ENCODE measurements around the gene NEAT1. TPM values are rescaled to one million over a fixed set of nuclear protein-coding genes. Genes with fewer than 3 reads are reported as not detected.

The NEAT1 gene
- total and polyA plus RNA-seq, 2 of the 8 experiments (the other 6 are each of a cell fraction or from before 2014, with no cell fraction given), result 2.4 to 10.7 TPM

DNA sequence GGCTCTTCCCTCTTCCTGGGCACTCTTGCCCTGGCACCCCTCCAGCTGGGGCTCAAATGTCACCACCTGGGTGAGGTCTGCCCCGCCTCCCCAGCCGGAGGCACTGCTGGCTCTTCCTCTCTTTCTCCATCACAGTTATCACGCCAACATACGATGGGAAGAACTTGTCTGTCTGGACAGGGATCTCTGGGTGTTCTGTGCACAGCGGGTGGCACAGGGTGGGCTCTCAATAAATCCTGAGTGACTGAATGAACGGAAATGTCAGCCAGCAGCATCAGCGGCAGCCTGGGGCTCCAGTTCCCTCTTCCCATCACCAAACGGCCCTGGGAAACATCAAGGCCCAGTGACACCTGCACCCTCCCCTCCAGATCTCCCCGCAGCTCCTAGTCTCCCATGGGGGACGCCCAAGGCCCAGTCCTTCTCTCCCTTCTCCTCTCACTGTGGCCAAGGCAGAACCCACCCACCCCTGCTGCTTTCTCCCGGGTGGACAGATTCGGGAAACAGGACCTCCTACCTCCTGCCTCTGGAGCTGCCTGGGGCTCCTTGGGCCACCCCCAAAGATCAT, 39.7 kb upstream of the NEAT1 start (continued):
- TF ChIP-seq CHD1 (IDR thresholded peaks at IDR 0.05; ENCODE audit: low read depth, low read length), result no peak
- TF ChIP-seq ASH2L (IDR thresholded peaks at IDR 0.05; ENCODE audit: low read length), result no peak
- no peak for TF ChIP-seq CHD2 (IDR thresholded peaks at IDR 0.05; ENCODE audit: low read length)
- TF ChIP-seq CBX8 (IDR thresholded peaks at IDR 0.05; ENCODE audit: borderline replicate concordance, low read depth, low read length), result no peak
- TF ChIP-seq SIX5 (IDR thresholded peaks at IDR 0.05; ENCODE audit: low read depth, low read length), result no peak
- TF ChIP-seq SAP30 (IDR thresholded peaks at IDR 0.05; ENCODE audit: insufficient read depth, insufficient replicate concordance, low read length), result no peak
- no peak for TF ChIP-seq ZNF274 (IDR thresholded peaks at IDR 0.05; ENCODE audit: borderline replicate concordance, extremely low read depth, low read length)
- TF ChIP-seq RAD21 (IDR thresholded peaks at IDR 0.05 in 1 of 2, conservative IDR thresholded peaks at IDR 0.05 in 1 of 2; ENCODE audit: low read depth in 2 of 2, low read length in 2 of 2), result no peak
- TF ChIP-seq SP2 (IDR thresholded peaks at IDR 0.05; ENCODE audit: low read length), result no peak

Measured in H1 (cell line).